Transverse colon (tissue), 3 donors: Measurements from ENCODE around the gene TARBP2.

ENCODE experiments used
- EP300 ChIP-seq: sonication (generic); formaldehyde crosslinking; IDR thresholded peaks from one replicate; pipeline ENCODE4 v1.6.1; 2017; ENCODE audit warnings: antibody characterized with exemption, low read depth
- TF ChIP-seq, protein P1 (sequence below), 5 experiments: fragments of 200-600 bp in 3 of 5; fragments of 450-650 bp in 2 of 5; sonication (generic) in 3 of 5; IDR thresholded peaks; 1 replicate in 2 of 5; 2 replicates in 3 of 5; pipeline ENCODE4 v1.5.1; 2016 to 2017; ENCODE audit warnings: antibody characterized with exemption in 5 of 5, inconsistent platforms in 3 of 5, mild to moderate bottlenecking in 2 of 5, moderate library complexity in 1 of 5

- no peak for TF ChIP-seq EP300
- TF ChIP-seq, protein P1, sequence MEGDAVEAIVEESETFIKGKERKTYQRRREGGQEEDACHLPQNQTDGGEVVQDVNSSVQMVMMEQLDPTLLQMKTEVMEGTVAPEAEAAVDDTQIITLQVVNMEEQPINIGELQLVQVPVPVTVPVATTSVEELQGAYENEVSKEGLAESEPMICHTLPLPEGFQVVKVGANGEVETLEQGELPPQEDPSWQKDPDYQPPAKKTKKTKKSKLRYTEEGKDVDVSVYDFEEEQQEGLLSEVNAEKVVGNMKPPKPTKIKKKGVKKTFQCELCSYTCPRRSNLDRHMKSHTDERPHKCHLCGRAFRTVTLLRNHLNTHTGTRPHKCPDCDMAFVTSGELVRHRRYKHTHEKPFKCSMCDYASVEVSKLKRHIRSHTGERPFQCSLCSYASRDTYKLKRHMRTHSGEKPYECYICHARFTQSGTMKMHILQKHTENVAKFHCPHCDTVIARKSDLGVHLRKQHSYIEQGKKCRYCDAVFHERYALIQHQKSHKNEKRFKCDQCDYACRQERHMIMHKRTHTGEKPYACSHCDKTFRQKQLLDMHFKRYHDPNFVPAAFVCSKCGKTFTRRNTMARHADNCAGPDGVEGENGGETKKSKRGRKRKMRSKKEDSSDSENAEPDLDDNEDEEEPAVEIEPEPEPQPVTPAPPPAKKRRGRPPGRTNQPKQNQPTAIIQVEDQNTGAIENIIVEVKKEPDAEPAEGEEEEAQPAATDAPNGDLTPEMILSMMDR (IDR thresholded peaks at IDR 0.05): no peak
These were observed 49.5 kb downstream of the TARBP2 start for GRCh38 chr12:53550595-53550994.
